DND-41 (cell line): ENCODE data around the gene CIZ1.

ENCODE experiments used
- ATAC-seq: fragments of 200-7000 bp; cut with Tn5 transposase; 3 replicates; pipeline ENCODE4 v1.9.1; 2021; ENCODE audit warnings: low read depth; ENCODE audit not compliant: insufficient read depth
- DNase-seq: peaks from one replicate; pipeline ENCODE4 v3.0.0-alpha.2; 2020
- H2AFZ ChIP-seq: 2 replicates; pipeline ENCODE4 v1.6.0; 2012; ENCODE audit warnings: low read depth, low read length
- H3K27ac ChIP-seq: 2 replicates; pipeline ENCODE4 v1.5.1; 2012; ENCODE audit warnings: low read length, inconsistent platforms
- H3K27me3 ChIP-seq: fragments of 200-600 bp; sonication (generic); 2 replicates; pipeline ENCODE4 v1.6.0; 2012; ENCODE audit warnings: low read length, mild to moderate bottlenecking, inconsistent platforms; ENCODE audit not compliant: insufficient read depth, poor library complexity
- H3K36me3 ChIP-seq: 2 replicates; pipeline ENCODE4 v1.5.1; 2012; ENCODE audit warnings: low read length, inconsistent platforms; ENCODE audit not compliant: insufficient read depth
- H3K4me1 ChIP-seq: 2 replicates; pipeline ENCODE4 v1.5.1; 2012; ENCODE audit warnings: mild to moderate bottlenecking, low read length; ENCODE audit not compliant: insufficient read depth
- H3K4me2 ChIP-seq: 2 replicates; pipeline ENCODE4 v1.6.0; 2012; ENCODE audit warnings: mild to moderate bottlenecking, moderate library complexity, low read length, inconsistent platforms; ENCODE audit not compliant: insufficient read depth
- H3K4me3 ChIP-seq, 2 experiments: fragments of 200-600 bp in 1 of 2; shearing (Covaris generic) in 1 of 2; 2 replicates each; pipeline ENCODE4 v1.5.1; 2012 to 2016; ENCODE audit warnings: inconsistent platforms in 2 of 2, low read length in 2 of 2, mild to moderate bottlenecking in 2 of 2, low read depth in 1 of 2, moderate library complexity in 1 of 2
- H3K79me2 ChIP-seq: 2 replicates; pipeline ENCODE4 v1.6.0; 2012; ENCODE audit warnings: low read length, inconsistent platforms; ENCODE audit not compliant: insufficient read depth
- H3K9ac ChIP-seq: 2 replicates; pipeline ENCODE4 v1.6.0; 2012; ENCODE audit warnings: low read depth, mild to moderate bottlenecking, inconsistent platforms, low read length, moderate library complexity
- H3K9me3 ChIP-seq: 2 replicates; pipeline ENCODE4 v1.5.1; 2012; ENCODE audit warnings: low read length, moderate library complexity, mild to moderate bottlenecking, inconsistent platforms; ENCODE audit not compliant: insufficient read depth, severe bottlenecking
- H4K20me1 ChIP-seq: 2 replicates; pipeline ENCODE4 v1.6.0; 2012; ENCODE audit warnings: low read length; ENCODE audit not compliant: insufficient read depth
- EZH2 ChIP-seq: IDR thresholded peaks from 3 replicates; pipeline ENCODE4 v1.6.1; 2012; ENCODE audit warnings: borderline replicate concordance, low read depth, mild to moderate bottlenecking, moderate library complexity, low read length, inconsistent platforms; ENCODE audit not compliant: severe bottlenecking
- TF ChIP-seq, protein P1 (sequence below): IDR thresholded peaks from 2 replicates; pipeline ENCODE4 v1.5.1; 2012; ENCODE audit warnings: borderline replicate concordance, low read length, moderate library complexity, mild to moderate bottlenecking; ENCODE audit not compliant: poor library complexity, severe bottlenecking; ENCODE audit errors: extremely low read depth

CIZ1 gene

DNA sequence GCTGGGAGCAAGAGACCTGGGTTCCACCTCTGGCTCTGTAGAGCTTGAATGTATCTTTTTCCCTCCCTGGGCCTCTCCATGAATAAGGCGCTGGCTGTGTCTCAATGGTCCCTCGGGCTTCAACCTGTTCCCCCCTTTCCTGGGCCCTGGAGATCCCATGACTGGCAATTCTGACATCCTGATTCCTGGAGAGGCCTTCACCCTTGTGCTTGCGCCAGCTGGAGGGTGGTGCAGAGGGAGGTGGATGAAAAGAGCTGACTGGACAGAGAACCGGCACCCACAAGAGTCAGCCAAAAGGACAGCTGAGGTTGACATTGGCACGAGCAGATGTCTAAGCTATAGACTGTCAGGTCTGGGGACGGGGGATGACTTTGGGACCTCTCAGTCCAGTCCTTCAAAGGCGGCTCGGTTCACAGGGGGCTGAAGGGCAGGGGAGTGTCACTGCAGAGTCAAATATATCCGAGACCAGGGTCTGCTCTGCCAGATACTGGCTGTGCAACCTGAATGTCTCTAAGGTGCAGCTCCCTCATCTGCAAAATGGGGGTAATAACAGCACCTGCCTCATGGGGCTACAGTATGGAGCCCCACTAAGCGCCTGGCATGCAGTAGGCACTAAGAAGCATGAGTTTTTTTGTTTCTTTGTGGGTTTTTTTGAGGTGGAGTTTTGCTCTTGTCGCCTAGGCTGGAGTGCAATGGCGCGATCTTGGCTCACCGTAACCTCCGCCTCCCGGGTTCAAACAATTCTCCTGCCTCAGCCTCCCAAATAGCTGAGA lies 25.6 kb upstream of the CIZ1 start:
- no peaks in the 10 kb centered on the region for H3K4me1 ChIP-seq
- H4K20me1 ChIP-seq = no peaks in the 10 kb centered on the region; the same call in 1 of the 2 replicates
- TF ChIP-seq, protein P1, sequence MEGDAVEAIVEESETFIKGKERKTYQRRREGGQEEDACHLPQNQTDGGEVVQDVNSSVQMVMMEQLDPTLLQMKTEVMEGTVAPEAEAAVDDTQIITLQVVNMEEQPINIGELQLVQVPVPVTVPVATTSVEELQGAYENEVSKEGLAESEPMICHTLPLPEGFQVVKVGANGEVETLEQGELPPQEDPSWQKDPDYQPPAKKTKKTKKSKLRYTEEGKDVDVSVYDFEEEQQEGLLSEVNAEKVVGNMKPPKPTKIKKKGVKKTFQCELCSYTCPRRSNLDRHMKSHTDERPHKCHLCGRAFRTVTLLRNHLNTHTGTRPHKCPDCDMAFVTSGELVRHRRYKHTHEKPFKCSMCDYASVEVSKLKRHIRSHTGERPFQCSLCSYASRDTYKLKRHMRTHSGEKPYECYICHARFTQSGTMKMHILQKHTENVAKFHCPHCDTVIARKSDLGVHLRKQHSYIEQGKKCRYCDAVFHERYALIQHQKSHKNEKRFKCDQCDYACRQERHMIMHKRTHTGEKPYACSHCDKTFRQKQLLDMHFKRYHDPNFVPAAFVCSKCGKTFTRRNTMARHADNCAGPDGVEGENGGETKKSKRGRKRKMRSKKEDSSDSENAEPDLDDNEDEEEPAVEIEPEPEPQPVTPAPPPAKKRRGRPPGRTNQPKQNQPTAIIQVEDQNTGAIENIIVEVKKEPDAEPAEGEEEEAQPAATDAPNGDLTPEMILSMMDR = no peak
- H3K9me3 ChIP-seq = no peaks in the 10 kb centered on the region
- no peak overlapping the region for H2AFZ ChIP-seq
- no peaks in the 10 kb centered on the region for H3K79me2 ChIP-seq
- peaks cover 8% of the 10 kb centered on the region; the same call in 1 of the 2 replicates for H3K36me3 ChIP-seq
- no peaks in the 10 kb centered on the region for H3K27me3 ChIP-seq
- DNase-seq (no peak), ATAC-seq (no peak)
- H3K4me2 ChIP-seq = no peak overlapping the region
- no peak overlapping the region for H3K4me3 ChIP-seq
- no peak overlapping the region for H3K9ac ChIP-seq
- H3K27ac ChIP-seq = no peak overlapping the region

DNA sequence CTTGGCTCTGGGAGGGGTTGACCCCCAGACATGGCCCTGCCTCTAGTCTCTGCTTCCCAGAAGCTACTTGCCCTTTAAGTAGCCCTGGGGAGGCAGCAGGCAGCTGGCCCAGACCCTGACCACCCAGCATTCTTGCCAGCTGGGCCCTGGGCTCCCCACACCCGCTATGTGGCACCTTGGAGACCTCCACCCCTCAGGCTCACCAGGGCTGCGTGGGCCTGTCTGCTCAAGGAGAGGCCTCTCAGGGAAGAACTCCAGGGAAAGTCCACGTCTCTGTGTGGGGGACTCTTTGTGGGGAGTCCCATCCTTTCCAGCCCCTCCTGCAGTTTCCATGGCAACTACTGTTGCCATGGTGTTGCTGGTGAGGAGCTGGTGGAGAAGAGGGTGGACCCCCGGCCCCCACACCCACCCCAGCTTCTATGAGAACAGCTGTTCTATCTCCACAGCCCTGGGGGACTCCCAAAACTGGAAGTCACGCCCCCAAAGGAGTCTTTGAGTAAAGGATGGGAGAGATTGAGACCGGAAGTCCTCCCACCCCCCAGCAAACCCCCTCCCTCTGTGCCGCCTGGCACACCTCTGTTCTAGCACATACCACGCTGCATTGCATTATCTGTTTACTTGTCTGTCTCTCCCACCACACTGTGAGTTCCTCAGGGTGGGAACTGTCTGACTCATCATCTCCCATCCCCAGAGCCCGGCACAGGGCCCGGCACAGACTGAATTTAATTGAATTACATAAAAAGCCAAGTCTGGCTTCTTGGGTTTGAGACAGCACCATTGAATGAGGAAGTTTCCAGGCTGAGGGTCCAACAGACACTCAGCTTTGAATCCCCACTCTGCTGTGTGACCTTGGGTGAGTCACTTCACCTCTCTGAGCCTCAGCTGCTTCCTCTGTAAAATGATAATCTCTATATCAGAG lies 24.4 kb upstream of the CIZ1 start:
- no peak overlapping the region for H3K27ac ChIP-seq
- ATAC-seq = no peak
- no peak for DNase-seq
- no peak overlapping the region for H2AFZ ChIP-seq
- no peaks in the 10 kb centered on the region for H3K27me3 ChIP-seq
- no peaks in the 10 kb centered on the region for H3K9me3 ChIP-seq
- no peaks in the 10 kb centered on the region; the same call in 1 of the 2 replicates for H4K20me1 ChIP-seq
- peaks cover 8% of the 10 kb centered on the region; the same call in 1 of the 2 replicates for H3K36me3 ChIP-seq
- no peak overlapping the region for H3K4me2 ChIP-seq
- H3K4me3 ChIP-seq = no peak overlapping the region
- H3K4me1 ChIP-seq = no peaks in the 10 kb centered on the region
- no peaks in the 10 kb centered on the region for H3K79me2 ChIP-seq
- no peak overlapping the region for H3K9ac ChIP-seq
- TF ChIP-seq EZH2 = no peak
- TF ChIP-seq, protein P1 = no peak

DNA sequence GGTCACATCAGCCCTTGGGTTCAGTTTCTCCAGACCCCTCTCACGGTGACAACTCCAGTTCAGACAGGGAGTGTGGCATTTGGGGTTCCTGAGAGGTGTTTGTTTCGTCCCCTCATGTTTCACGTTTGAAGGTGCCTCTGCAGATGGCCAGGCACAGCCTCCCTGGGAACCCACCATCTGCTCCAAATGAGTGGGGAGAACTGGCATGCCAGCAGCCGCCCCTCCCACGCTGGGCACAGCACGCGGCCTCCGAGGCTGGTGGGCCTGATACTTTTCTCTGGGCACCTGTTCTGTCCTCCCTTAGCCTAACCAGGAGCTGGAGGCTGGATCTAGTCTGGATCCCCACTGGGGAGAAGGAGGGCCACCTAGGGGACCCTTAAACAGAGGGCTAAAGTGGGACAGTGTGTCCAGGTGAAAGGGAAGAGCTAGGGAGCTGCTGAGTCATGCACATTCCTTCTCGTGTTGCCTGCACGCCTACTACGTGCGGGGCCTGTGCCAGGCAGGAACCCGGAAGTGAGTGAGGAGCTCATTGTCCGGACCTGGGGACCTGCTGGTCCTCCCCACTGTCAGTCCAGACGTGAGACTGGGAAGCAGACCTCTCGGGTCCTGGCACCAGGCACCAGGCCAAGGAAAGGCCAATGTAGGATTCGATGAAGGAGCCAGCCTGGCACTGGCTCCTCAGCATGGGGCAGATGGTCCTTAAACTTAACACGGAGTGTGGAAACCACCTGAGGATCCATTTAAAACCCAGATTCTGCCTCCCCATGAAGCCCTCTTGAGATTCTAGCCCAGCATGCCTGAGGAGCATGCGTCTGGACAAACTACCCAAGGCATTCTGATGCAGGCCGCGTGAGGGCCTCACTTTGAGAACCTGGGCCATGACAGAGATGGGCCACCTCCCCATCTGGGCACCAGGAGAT lies 23.5 kb upstream of the CIZ1 start:
- Histone ChIP-seq H3K9ac (no peak overlapping the region), H2AFZ (no peak overlapping the region)

More for the DNA sequence above, 23.5 kb upstream of the CIZ1 start:
- DNase-seq = no peak
- no peaks in the 10 kb centered on the region for H3K27me3 ChIP-seq
- H3K79me2 ChIP-seq = no peaks in the 10 kb centered on the region
- H3K9me3 ChIP-seq = no peaks in the 10 kb centered on the region
- no peaks in the 10 kb centered on the region for H3K4me1 ChIP-seq
- TF ChIP-seq EZH2 = no peak
- TF ChIP-seq, protein P1 = no peak
- ATAC-seq = no peak
- no peak overlapping the region for H3K27ac ChIP-seq
- H3K4me2 ChIP-seq = no peak overlapping the region
- 0 out of 2 replicates have a peak, but pooled peaks cover 4% of the 10 kb centered on the region for H3K36me3 ChIP-seq
- H4K20me1 ChIP-seq = no peaks in the 10 kb centered on the region; the same call in 1 of the 2 replicates
- H3K4me3 ChIP-seq = no peak overlapping the region
